Posterior vena cava (tissue), 2 donors: ENCODE data around the gene ABLIM2. TPM values are rescaled to one million over a fixed set of nuclear protein-coding genes. Genes with fewer than 3 reads are reported as not detected.

Experiments used
- DNase-seq: peaks from one replicate; pipeline ENCODE4 v3.0.0-alpha.2; 2020; ENCODE audit warnings: low spot score
- intact Hi-C, 2 donors: fragments of 100-400 bp; cut with DNase I; formaldehyde crosslinking; loops; one replicate each; pipeline versions ENCODE4 v1.14.1 to v1.14.2; 2022 to 2023
- total RNA-seq, 2 donors: library from RNA; stranded (reverse); fragmentation: NEBNext Ultra II Directional; extraction: Animal tissue kit (Norgen Biotek cat#: 25700); gene quantifications; one replicate each; pipeline ENCODE4 v1.2.1, GENCODE V29; 2021
- donor health status: DM: yes; HTN: yes; CAD: no.
- donor health status: DM: yes; HTN: yes; CAD: no.

The ABLIM2 gene
- total RNA-seq, 2 donors from 2014 or later, result 11.7 to 23.8 TPM

DNA sequence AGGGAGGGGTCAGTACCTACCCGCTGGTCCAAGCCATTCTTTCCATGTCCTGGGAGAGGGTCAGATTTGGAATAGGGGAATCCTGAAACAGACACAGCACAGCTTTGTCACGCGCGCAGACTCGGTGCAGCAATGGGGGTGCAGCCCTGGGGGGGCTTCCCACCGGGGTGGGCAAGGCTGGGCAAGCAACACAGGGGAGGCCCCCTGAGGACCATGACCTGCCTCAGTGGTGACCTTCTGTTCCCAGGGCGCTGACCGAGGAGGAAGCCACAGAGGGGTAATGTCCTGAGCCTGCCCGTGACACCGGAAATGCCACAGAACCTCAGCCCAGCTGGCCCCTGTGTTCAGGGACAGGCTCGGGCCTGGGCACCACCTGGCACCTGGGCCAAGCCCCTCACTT lies 165.8 kb downstream of the ABLIM2 start:
- no peak for DNase-seq
- intact Hi-C loops, result no loop called here

DNA sequence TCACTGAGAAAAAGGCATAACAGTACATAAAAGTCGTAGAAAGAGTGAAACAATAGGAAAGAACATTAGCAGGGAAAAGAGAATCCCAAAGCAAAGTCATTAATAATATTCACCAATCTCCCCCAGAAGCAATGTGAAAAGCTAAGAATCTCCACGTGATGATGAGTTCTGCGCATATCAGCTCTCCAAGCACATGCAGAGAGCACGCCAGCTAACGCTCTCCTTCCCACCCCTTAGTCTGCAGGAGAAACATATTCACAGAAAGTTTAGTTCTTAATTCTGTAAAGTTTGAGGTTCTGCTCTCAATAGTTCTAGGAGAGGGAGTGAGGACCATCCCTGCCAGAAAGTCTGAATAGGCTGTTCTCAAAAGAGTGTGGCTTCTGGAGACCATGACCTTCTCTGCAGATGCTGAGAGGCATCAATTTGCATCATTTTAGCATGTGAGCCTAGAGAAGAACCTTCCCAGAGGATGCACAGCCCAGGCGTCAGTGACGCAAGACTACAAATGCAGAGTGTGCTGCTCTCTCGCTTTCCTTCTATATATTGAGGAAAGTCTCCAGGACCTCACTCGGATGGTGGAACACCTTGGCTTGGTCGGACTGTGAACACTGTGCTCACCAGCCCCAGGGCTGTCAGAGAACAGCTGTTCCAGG lies 167.7 kb downstream of the ABLIM2 start:
- intact Hi-C loops, result no loop called here
- DNase-seq, result no peak

DNA sequence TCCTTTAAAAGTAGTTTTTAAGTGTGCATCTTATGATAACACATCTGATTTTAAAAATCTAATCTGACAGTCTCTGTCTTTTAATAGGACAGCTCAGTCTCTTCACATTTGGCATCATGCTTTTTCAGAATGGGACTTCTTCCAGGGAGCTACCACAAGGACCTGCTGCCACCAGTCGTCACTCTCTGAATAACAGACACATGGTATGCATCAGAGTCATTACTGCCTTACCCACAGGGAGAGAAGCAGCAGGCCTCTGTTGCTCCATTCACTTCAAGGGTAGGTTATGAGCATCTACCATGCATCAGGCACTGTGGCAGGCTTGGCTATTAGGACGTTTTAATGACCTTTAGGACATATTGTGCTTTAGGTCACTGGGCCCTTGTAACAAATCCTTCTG lies 169.0 kb downstream of the ABLIM2 start:
- no peak for DNase-seq
- intact Hi-C loops, result loop anchor here in 1 of 2 donors (10.0 kb wide), 1 partner anchor 185 kb away; no protein-coding TSS in a partner anchor

DNA sequence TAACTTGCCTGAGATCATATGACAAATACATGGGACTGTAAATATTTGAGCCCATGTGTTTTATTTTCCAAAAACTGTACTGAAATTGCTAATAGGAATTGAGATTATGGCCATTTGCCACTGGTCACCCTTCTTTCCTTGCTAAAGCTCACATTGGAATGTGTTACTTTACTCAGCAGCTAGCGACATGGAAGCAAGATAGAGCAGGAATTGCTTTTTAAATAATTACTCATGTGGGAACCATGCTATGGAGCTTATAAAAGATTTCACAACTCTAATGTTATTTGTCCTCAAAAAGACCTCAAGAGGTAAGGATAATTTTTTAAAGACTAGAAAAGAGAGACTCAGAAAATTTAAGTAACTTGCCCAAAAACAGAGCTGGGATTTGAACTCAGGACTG lies 170.2 kb downstream of the ABLIM2 start:
- intact Hi-C loops, result loop anchor here in 1 of 2 donors (10.0 kb wide), 1 partner anchor 184 kb away; no protein-coding TSS in a partner anchor
- no peak for DNase-seq

DNA sequence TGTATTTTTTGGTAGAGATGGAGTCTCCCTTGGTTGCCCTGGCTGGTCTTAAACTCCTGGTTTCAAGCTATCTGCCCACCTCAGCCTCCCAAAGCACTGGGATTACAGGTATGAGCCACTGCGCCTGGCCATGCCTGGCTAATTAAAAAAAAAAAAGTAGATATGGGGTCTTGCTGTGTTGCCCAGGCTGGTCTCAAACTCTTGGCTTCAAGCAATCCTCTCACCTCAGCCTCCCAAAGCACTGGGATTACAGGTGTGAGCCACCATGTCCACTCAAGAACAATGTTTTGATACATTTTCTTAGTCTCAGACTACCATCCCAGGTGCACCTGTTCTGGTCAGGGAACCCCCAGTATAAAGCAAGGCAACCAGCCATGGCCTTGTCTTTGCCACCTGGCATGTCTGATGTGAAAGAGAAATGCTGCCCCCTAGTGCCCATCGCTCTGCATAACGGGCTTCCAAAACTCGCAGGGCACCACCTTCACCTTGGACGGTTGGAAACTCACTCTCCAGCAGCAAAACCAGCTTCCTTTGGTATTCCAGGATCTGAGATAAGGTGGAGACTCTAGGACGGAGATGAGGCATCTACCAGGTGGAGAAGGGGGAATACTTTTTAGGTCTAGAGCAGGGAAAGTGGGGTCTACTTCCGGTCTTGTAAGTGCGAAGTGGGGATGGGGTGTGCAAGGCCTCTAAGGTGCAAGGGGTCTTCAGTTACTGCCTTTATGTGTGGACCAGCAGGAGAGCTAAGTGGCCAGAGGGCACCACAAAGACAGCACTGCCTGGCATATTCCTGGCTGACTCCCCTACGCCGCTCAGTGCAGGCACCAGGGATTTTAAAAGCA lies 171.2 kb downstream of the ABLIM2 start:
- no peak for DNase-seq
- intact Hi-C loops, result loop anchor here (2.0 to 10.0 kb wide), 2 partner anchors 183 kb away; no protein-coding TSS in a partner anchor

DNA sequence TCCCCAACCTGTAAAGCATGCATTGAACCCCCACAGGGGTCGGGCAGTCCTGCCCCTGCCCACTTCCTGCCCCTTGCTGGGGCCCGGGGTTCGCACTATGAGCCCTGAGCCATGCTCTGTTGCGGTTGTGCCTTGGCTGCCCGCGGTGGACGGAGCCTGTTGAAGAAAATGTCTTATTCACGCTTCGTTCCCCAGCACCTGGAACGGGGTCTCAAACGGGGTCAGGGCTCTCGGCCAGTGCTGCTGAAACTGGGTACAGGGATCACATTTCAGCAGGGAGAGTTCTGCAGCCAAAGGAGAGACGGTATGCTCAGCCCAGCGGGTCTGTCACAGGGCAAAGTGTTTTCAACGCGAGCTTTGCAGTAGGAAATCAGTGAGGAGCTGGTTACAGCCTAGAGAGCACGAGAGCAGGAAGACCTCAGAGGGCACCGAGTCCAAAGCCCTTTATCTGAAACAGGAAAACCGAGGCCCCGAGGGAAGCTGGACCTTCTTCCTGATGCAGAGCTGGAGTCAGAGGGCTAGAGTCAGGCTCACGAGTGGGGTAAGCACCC lies 172.6 kb downstream of the ABLIM2 start:
- no peak for DNase-seq
- intact Hi-C loops, result loop anchor here (2.0 to 10.0 kb wide), 2 partner anchors 181 kb away; no protein-coding TSS in a partner anchor

DNA sequence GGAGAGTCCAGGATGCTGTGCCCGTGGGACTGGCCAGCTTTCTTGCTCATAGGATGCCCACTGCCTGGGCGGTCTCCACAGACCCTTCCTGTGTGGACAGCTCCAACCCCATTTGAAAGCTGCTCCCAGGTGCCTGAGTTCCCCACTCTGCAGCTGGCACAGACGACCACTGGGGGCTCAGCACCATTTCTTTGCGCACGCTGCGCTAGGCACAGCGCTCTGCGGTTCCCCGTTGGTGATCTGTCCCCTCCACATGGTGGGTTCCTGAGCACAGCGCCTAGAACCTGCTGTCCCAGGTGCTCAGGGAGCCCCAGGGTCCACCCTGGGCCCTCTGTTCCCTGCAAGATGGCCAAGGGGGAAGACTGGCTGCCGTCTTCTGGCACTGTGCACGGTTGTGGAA lies 173.5 kb downstream of the ABLIM2 start:
- intact Hi-C loops, result loop anchor here in 1 of 2 donors (10.0 kb wide), 1 partner anchor 180 kb away; no protein-coding TSS in a partner anchor

DNA sequence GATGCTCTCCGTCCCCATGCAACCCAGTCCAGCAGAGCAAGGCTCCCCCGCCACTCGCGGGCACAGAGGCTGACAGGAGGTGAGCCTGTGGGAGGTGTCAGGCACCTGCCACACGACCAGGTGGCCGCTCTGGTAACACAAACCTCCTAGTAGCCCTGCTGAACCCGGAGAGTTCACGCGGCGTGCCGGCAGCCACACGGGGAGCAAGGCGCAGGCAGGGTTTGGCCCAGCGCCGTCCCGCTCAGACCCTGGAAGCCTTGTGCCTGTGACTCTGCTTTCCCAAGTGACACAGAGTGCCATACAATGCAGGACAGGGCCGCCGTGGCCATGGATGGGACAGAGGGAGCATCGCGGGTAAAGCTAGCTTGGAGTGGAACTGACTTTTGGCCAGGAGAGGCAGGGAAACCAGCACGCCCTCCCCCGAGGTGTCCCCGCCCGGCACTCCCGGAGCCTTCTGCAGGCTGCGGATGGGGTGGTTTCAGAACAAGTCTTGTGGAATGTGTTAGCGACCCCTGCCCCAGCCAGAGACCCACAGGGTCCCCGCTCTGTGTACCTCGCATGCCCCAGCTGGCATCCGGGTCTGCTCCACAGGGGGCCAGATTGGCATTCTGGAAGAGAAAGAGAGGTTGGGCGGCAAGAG lies 174.2 kb downstream of the ABLIM2 start:
- DNase-seq, result no peak
- intact Hi-C loops, result loop anchor here in 1 of 2 donors (10.0 kb wide), 1 partner anchor 180 kb away; no protein-coding TSS in a partner anchor

More for the DNA sequence above, 173.5 kb downstream of the ABLIM2 start:
- DNase-seq, result no peak

DNA sequence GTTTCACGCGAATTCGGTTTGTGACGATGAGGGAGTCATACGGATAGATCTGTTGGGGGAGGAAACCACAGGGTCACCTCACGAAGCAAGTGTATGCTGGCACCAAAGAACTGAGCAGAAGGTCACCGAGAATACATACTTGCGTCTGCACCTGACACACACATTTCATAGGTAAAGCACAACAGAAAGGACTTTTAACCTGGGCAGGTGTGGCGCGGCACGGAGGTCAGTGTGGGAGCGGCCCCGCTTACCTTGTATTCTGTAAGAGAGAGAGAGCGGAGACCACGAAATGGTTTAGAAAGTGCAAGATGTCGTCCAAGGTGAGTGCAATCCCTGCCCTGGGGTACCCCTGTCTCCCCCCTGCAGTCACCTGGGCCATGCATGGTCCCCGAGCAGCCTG lies 175.3 kb downstream of the ABLIM2 start:
- DNase-seq, result no peak
- intact Hi-C loops, result loop anchor here in 1 of 2 donors (10.0 kb wide), 1 partner anchor 178 kb away; no protein-coding TSS in a partner anchor

DNA sequence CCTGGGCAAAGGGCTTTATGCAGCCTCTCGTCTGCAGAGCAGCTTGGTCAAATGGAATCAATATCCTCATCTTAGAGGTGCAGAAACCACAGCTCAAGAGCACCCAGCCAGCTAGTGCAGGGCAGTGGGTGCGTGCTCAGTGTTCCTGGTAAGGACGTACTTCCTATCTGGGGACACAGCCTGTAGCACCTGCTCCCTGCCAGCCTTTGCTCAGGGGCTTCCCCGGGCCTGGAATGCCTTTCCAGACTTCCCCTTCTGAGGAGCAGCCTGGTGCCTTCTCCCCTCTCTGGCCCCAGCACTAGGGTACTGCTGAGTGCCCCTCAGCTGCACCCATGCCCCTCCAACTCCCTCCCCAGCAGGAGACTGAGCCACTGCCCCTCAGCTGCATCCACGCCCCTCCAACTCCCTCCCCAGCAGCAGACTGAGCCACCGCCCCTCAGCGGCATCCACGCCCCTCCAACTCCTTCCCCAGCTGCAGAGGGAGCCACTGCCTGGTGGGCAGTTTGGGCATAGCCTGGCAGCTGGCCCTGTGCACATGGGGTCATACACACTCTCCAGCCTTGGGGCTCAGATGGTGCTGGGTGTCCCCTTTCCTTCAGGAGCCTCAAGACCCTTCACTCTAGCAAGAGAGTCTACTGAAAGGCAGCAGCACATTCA lies 176.7 kb downstream of the ABLIM2 start:
- no peak for DNase-seq
- intact Hi-C loops, result loop anchor here in 1 of 2 donors (10.0 kb wide), 1 partner anchor 177 kb away; no protein-coding TSS in a partner anchor

DNA sequence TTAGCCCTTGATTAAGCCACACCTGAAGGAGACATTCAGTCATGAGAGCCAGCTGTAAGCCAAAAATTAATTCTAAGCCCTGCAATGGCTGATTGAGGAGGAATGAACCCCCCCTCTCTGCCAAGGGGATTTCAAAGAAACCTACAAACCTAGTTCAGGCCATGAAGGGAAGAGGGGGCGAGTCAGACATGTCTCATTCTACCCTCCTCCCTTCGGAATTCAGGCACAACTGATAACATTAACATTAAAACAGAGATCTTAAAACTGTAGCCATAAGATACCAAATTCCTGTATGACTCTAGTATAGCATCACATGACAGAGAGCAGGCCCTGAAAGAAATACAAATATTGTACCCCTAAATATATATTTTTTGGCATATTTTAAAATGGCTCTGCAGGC lies 178.6 kb downstream of the ABLIM2 start:
- DNase-seq, result no peak
- intact Hi-C loops, result loop anchor here in 1 of 2 donors (10.0 kb wide), 1 partner anchor 175 kb away; no protein-coding TSS in a partner anchor

DNA sequence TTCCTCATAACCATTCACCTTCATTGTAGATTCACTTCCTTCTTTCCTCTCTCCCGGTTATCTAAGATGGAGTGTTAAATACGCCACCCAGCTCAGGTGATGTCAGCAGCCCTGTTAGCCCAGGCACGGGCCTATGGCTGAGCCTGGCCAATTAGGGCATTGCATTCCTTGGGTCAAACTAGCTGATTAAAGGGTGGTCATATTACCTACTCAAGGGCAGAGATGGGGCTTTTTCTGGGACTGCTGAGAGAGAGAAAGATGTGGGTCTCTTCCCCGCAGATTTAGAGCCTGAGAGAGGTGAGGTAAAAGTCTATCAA lies 179.0 kb downstream of the ABLIM2 start:
- DNase-seq, result no peak
- intact Hi-C loops, result no loop called here

DNA sequence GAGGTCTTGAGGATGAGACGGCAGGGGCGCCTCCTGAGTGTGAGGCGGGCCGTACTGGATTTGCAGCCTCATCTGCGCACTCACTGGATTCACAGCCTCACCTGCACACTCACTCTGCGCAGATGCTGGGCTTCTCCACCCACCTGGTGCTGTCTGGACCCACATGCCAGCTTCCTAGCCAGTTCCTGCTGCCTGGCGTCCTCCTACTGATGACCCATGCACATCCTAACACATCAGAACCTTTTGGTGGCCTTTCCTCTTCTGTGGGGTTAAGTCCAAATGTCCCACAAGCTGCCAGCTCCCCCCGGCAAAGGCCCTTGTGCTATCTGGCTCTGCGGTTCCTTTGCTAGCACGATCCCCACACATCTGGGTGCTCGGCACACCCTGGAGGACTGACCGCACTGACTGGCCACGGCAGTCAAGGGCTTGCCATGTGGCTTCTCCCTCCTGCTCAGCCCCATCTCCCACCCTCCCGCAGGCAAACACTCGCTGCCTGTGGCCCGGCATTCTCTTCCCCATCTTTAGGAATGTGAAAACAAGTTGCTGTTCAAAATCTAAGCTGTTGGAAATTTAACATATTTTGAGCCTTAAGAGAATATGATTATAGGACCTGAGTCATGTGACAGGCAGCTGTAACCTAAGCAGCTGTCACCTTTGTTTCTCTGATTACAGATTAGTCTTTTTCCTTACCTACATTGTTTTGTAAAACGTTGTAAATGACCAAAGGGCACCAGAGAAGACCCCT lies 179.5 kb downstream of the ABLIM2 start:
- no peak for DNase-seq
- intact Hi-C loops, result no loop called here

DNA sequence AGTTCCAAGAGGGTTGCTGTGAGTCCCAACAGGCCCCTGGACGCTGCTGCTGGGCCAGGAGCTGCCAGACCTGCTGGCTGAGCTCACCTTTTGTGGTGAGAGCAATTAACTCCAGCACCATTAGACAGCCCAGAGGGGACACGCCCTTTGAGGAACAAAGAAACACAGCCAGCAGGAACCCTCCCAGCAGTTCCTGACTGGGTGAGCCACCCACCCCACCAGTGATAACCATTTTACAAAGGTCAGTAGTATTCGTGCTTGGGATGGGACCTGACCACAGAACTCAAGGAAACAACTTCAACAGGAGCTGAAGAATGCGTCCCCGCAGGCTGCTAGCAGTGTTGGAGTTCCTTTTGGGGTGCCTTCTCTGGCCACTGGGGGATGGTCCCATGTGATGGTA lies 180.1 kb downstream of the ABLIM2 start:
- DNase-seq, result no peak
- intact Hi-C loops, result no loop called here

DNA sequence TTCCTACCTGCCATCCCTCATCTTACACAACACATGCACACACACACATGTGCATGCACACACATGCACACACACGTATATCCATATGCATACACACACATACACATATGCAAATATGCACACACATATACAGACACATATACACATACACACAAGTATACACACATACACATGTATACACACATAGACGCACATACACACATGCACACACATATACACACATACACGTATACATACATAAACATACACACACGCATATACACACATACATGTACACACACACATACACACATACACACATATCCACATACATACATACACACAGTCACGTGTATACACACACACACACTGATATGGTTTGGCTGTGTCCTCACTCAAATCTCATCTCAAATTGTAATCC lies 182.0 kb downstream of the ABLIM2 start:
- no peak for DNase-seq
- intact Hi-C loops, result no loop called here

DNA sequence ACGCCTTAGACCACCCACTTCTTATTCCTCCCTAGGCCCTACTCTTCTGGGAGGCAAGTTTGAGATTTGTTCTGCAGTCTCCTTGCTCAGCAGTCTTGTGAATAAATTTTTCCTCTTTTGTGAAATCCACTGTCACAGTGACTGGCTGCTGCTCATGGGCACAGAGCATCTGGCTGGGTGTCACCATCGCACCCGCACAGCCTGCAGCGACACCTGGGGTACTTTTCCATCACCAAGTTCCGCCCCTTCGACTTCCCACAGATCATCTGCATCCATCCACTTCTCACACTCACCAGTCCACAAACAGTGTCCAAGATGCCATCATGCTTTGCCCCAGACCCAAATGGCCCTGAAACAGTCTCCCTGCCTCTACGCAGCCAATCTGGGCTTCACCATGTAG lies 182.6 kb downstream of the ABLIM2 start:
- intact Hi-C loops, result no loop called here
- DNase-seq, result no peak

DNA sequence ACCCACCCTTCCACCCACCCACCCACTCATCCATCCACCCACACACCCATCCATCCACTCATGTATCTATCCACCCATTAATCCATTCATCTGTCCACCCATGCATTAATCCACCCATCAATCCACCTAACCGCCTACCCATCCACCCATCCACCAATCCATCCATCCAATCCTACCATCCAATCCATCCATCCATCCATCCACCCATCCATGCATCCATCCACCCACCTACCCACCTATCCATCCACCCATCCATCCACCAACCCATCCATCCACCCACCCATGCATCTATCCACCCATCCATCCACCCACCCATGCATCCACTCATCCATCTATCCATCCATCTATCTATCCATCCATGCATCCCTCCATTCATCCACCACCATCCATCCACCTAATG lies 184.2 kb downstream of the ABLIM2 start:
- no peak for DNase-seq

DNA sequence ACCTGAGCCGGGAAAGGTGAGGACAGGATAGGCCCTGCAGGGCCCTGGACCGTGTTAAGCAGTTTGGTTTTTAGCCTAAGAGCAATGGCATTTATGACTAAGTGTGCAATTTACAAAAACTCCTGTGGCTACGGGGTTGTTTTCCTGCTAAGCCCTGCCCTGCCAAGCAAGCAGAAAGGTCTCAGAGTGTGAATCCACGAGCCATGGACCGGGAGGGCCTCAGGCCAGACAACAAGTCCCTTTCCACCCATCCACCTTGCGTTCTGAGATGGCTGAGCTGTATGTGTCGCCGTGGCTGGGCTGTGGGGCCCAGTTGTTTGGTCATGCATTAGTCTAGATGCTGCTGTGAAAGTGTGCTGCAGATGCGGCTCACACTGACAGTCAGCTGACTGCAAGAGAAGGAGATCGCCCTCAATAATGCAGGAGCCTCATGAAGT lies 185.1 kb downstream of the ABLIM2 start:
- intact Hi-C loops, result no loop called here
- DNase-seq, result no peak

More for the DNA sequence above, 184.2 kb downstream of the ABLIM2 start:
- intact Hi-C loops, result no loop called here
